HUDEP-2 (cell line): ENCODE measurements around the gene OMG.
A peak's percentile ranks its signal among the peaks of the same experiment; 100 is the strongest.
"Not testable (repeated sequence)": the region's sequence is repeated elsewhere in the genome, so short reads cannot be mapped to it uniquely, and the experiment has no call there.

Experiments
- DNase-seq, 76 experiments: peaks; one replicate each; lab custom pipeline; 2025; ENCODE audit not compliant: unreplicated experiment in 76 of 76; lab: John Stamatoyannopoulos, UW

Gene OMG, protein sequence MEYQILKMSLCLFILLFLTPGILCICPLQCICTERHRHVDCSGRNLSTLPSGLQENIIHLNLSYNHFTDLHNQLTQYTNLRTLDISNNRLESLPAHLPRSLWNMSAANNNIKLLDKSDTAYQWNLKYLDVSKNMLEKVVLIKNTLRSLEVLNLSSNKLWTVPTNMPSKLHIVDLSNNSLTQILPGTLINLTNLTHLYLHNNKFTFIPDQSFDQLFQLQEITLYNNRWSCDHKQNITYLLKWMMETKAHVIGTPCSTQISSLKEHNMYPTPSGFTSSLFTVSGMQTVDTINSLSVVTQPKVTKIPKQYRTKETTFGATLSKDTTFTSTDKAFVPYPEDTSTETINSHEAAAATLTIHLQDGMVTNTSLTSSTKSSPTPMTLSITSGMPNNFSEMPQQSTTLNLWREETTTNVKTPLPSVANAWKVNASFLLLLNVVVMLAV

GRCh38 chr17:31297090-31297489 is at the start of gene OMG:
OMG (minus strand) TSS chr17:31297239; CDS start chr17:31296331, 908 bp downstream.
- DNase-seq, result no peak

GRCh38 chr17:31345191-31345747 is 48.2 kb upstream of the OMG start:
- not testable (repeated sequence) for DNase-seq

- peak in 49 of 76 experiments; percentile 1 to 61 (median 22) for DNase-seq
Observed at GRCh38 chr17:31339906-31340661, 43.0 kb upstream of the OMG start.

DNA sequence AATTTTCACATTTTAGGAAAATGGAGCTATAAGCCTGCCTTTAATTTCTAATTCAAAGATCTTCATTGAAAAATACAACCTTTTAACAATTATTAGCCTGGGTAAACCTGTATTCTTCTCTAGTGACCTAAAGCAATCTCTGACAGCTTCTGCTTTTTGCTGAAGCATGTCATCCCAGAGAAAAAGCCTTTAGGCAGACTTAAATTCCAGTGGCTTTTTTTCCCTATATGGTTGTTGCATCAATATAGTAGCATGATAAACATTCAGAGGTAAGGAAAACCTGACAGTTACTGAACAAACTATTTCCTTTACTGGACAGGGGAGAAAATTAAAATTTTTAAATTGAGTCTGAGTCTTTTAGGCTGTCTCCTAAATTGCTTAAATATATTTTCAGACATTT is 32.2 kb upstream of the OMG start:
- DNase-seq, result no peak

DNA sequence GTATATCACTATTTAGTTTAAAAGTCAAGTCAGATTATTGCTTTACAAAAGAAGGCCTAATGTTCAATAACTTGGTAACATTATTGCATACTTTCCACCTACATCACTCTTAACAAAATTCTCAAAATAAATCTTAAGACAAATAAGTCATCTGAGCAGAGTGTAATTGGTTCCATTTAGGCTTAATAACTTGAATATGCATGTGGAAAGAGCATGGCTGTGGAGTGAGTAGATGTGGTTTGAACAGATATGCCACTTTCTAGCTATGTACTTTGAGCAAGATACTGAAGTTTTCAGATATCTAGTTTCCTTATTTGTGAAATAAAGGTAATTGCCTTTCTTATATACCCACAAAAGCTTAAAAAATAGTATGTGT is 31.1 kb upstream of the OMG start:
- no peak for DNase-seq

GRCh38 chr17:31327534-31328159 is 30.6 kb upstream of the OMG start:
- DNase-seq, result no peak

DNA sequence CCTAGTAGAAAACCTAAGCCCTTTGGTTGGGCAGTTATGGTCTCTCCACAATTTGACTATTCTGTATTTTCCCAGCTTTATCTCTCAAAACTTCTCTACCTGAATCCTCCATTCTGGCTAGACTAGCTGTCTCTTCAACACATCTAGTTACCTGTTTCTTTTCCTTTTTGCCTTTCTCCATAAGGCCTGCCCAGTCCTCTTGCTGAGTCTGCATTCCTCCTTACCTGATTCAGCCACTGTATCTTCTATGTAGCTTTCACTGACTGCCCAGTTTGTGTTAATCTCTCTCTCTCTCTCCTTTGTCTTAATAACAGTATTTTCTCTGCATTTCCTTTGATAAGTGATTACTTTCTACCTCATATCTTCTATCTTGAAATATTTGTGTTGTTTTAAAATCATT is 26.5 kb upstream of the OMG start:
- DNase-seq, result no peak

DNA sequence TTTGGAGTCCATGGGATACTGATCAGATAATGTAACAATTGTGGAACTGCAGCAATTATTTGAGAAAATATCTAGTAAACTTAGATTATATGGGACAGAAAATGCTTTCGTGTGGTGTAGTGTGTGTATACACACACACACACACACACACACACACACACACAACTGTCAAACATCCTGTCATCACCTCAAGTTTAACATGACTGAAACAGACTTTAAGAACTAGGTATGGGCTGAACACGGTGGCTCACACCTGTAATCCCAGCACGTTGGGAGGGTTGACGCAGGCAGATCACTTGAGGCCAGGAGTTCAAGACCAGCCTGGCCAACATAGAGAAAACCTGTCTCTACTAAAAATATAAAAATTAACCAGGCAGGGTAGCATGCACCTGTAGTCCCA is 24.9 kb upstream of the OMG start:
- no peak for DNase-seq

- peak in 4 of 76 experiments; percentile 5 to 22 (median 10) for DNase-seq
Observed at GRCh38 chr17:31321481-31321880, 24.4 kb upstream of the OMG start, which contains the start of gene EVI2A. EVI2A (minus strand) TSS chr17:31321622; CDS start chr17:31319013, 2,609 bp downstream.

GRCh38 chr17:31320791-31321190 is 23.8 kb upstream of the OMG start:
- DNase-seq, result no peak

DNA sequence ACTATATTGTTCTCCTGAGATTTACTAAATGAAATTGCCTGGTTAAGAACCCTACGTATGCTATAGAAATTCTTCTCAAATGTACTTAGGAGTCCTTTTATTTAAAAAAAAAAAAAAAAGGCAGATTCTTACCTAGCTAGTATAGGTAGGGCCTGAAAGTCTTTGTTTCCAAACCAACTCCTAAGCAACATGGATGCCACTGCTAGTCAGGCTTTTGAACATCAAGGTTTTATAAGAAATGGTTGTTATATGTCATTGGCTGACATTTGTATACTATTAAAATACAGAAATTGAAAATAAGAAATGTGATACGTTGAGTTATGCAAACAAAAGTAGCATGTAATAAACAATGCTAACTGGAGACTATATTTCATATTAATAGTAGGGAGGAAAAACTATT is 23.2 kb upstream of the OMG start:
- DNase-seq, result no peak

GRCh38 chr17:31318851-31319661 is 22.0 kb upstream of the OMG start:
- DNase-seq, result no peak

DNA sequence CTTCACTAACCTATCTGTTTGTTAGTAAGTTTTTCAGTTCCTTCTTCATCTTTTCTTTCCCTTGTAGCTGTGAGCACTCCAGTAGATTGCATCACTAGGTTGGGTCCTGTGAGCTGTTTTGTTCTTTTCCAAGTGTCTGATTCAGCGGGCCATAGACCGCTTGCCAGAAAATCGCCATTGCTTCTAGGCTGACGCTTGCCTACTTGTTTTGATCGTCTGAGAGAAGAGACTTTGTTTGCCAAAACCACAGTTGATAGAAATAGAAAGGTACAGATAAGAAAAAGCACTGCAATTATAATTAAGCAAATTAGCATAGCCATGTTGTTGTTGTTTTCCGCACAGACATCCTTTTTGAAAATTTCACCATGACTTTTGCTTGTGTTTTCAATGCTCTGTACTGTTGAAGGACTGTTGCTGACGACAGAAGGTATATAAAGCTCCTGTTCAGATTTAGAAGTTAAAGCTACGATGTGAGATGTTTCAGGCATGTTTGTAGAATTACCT is 21.3 kb upstream of the OMG start:
- DNase-seq, result peak in 9 of 76 experiments; percentile 2 to 35 (median 10)

- DNase-seq, result no peak
Observed at GRCh38 chr17:31314782-31315100, 17.7 kb upstream of the OMG start.

GRCh38 chr17:31313982-31314781 is 17.1 kb upstream of the OMG start, which contains the start of gene EVI2B:
EVI2B (minus strand) TSS chr17:31314054; CDS start chr17:31305609, 8,445 bp downstream.
- DNase-seq, result peak in 11 of 76 experiments; percentile 12 to 53 (median 39)

DNA sequence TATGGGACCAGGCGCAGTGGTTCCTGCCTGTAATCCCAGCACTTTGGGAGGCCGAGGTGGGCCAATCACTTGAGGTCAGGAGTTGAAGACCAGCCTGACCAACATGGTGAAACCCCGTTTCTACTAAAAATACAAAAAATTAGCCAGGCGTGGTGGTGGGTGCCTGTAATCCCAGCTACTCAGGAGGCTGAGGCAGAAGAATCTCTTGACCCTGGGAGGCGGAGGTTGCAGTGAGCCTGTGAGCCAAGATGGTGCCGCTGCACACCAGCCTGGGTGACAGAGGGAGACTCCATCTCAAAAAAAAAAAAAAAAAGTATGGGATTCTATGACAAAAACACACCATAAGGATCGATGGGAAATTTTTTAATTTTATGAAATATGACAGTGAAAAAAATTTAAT is 15.2 kb upstream of the OMG start:
- DNase-seq, result not testable (repeated sequence)

DNA sequence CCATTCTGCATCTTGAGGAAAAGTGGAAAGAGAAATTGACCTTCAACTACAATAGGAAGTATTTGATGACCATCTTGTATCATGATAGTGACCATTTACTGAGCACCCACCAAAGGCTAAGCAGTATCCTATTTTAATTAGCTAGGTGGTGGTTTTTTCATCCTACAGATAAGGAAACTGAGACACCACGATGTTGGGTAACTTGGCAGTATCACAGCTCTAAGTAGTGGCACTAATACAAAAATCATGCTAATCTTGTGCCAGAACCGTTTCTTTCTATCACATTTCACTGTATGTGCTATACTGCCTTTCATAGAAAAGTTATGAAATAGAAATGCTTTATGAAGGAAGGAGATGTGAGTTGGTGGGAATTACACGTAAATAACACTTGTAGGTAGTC is 14.5 kb upstream of the OMG start:
- no peak for DNase-seq

- no peak for DNase-seq
Observed at GRCh38 chr17:31310886-31311285, 13.8 kb upstream of the OMG start.

- DNase-seq, result no peak
Observed at GRCh38 chr17:31310260-31310659, 13.2 kb upstream of the OMG start.
